Stimulated activated CD8-positive, alpha-beta memory T cell treated with anti-CD3 and anti-CD28 coated beads, Interleukin-7, amount 100 ng/mL, for 4 hours (primary cell): Measurements from ENCODE around the gene TOP3A.

Source experiments
- DNase-seq, 2 donors: peaks; one replicate each; pipeline ENCODE4 v3.0.0-alpha.2; 2020; ENCODE audit warnings: low read depth in 2 of 2

The TOP3A gene

DNA sequence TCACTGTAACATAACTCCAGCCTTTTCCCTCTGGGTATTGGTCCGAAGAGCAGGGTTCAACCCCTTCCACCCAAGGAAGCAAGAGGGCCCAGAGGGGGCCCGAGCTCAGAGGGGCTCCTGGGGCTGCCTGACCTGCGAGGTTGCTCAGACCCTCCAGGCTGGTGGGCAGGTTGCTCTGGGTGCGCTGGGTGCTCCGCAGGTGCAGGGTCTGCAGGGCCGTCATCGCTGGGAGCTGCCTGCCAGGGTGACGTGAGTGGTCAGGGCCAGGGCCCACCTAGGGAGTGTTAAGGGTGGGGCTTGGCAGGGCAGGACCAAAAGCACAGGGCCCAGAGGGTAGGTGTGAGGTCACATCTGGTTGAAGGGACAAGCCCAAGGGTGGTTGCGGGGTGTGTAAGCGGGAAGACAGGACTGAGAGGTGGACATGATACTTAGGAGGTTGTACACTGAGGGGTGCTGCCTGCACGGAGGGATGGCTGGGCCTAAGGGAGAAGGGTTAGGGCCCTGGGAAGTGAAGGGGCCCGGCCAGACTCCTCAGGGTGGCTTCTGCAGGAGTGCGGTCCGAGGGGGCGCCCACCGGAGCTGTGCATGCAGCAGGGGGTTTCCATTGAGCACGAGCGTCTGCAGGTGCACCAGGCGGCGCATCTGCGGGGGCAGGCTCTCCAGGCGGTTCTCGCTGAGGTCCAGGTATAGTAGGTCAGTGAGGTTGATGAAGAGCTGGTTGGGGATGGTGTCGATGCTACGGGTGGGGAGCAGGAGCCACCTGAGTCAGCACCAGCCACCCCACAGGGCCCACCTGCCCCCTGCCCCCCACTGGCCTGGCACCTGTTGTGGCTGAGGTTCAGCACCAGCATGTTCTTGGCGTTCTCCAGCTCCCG, 60.6 kb downstream of the TOP3A start:
- no peak for DNase-seq

- DNase-seq = no peak
Observed at GRCh38 chr17:18253187-18253884, 61.5 kb downstream of the TOP3A start.

GRCh38 chr17:18252160-18252559, 62.6 kb downstream of the TOP3A start:
- DNase-seq = no peak

DNA sequence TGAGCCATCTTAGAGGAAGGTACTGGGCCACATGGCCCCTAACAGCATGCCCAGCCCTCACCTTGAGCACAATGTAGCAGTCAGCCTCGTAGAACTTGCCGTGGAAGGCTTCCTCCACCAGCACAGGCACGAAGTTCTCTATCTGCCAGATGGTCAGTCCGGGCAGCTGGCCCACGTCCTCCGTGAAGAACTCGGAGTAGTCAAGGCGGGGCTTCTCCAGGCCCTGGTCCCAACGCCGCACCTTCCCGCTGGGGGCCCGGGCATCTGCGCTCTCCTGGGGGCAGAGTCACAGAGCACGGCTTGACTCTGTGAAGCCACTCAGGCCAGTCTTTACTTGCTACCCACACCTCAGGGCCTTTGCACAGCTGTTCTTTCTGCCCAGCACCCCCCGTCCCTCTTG, 63.6 kb downstream of the TOP3A start:
- no peak for DNase-seq

DNA sequence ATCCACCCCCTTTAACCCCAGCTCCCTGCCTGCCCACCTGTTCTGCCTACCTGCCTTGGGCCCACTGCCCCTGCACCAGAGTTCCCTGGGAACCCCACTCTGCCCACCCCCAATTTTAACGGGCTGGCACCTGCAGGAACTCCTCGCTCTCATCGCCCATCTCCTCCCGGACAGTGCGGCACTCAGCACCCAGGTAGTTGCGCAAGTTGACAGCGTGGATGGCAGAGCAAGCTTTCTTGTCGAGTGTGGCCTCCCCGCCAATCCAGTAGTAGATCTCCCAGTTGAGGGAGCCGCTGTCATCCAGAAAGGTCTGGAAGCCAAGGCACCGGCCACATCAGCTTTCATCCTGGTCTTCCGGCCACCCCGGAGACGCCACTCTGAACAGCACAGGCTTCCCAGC, 64.1 kb downstream of the TOP3A start:
- no peak for DNase-seq

- DNase-seq = no peak
Observed at GRCh38 chr17:18250259-18250658, 64.5 kb downstream of the TOP3A start.

DNA sequence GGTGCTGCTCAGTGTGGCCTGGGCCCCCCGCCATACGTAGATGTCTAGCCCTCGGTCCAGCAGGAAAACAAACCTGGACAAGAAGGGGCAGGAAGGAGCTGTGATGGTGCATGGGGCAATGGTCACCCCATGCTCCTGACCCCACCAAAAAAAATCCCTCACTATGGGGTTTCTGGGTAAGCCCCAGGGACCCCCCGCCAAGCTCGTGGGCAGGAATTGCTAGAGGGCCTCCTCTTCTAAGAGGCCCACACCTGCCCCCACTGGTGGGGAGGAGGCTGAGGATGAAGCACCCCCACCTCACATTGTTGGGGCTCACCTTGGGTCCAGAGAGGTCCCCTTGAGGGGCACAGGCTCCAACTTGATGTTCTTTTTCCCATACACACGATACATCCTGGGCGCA, 66.0 kb downstream of the TOP3A start:
- no peak for DNase-seq

- peak; percentile 23 to 50 for DNase-seq
Observed at GRCh38 chr17:18248300-18248731, 66.5 kb downstream of the TOP3A start.

GRCh38 chr17:18247613-18248001, 67.2 kb downstream of the TOP3A start:
- DNase-seq = no peak

DNA sequence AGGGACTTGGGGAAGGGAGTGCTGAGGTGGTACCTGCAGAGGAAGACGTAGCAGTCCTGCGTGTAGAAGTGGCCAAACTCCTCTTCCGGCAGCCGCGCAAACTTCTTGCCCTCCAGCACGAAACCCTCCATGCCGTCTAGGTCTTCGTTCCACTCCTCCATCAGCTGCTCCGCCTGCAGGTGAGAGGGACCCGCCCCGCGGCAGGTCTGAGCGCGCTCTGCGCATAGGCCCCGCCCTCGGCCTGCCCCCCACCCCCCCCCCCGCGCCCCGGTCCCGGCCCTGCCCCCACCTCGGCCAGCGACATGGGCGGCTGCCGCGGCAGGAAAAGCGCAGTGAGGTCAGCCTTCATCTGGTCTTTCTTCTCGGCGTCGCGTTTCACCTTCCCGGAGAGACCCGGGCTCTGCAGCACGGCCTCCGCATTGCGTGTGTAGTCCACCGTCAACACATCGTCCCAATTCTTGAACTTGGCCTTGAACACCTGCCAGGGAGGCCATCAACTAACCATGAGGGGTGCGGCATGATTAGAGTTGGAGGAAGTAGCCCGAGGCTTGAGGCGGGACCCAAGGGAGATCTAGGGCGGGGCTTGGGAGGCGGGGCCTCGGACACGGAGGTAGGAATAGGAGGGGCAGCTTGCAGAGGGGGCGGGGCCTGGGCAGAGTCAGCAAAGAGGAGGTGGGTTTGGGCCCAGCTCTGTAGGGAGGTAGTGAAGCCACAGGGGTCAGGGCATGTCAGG, 67.7 kb downstream of the TOP3A start:
- DNase-seq = no peak

GRCh38 chr17:18246109-18246725, 68.6 kb downstream of the TOP3A start:
- DNase-seq = no peak

DNA sequence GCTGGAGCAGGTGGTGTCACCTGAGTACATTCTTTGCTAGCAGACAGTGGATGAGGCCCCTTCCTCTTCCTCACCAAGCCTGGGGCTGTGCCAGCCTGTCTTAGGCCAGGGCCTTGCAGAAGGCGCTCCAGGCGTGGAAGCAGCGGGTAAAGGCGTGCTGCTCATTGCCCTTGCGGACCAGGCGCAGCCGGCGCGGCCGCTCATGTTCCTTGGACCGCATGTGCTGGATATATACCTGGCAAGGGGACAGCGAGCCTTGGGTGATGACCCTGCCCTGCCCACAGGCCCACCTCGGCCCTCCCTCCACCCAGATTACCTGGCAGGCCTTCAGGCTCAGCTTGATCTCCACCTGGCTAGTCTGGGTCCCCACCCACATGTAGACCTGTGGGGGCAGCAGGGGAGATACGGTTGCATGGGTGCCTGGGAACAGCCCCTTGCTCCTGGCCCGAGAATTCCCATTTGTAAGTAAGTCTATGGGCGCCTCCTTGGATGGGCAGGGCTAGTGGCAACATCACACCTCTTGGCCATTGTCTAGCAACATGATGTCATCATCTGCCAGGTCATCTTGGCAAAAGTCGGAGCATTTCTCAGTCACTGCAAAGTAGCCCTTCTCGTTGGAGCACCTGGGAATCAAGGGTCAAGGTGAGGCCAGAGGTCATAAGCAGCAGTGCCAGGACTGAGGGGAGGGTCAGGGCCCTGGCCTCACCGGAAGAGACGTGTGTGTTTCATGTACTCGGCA, 69.6 kb downstream of the TOP3A start:
- no peak for DNase-seq

DNA sequence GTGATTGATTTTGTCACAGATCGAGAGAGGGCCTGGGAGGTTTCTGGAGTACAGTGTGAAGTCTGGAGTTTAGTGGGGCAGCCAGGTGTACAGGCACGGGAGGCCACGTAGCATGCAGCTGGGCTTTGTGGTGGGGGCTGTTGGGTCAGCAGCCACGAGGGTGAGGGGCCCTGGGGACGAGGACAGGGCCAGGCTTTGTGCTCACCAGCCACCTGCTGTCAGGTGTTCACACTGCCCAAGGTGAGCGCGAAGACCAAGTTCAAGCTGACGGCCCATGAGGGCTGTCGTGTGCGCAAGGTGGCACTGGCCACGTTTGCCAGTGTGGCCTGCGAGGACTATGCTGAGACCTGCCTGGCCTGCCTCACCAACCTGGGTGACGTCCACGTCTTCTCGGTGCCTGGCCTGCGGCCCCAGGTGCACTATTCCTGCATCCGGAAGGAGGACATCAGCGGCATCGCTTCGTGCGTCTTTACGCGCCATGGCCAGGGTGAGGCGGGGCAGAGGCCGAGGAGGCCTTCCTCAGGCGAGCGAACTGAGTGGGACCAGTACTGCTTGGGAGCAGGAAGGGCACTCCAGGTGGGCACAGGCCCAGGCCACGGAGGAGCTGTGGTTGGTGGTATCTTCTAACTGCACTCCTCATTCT, 73.4 kb downstream of the TOP3A start:
- DNase-seq = no peak

- DNase-seq = no peak
Observed at GRCh38 chr17:18240449-18240848, 74.3 kb downstream of the TOP3A start.

DNA sequence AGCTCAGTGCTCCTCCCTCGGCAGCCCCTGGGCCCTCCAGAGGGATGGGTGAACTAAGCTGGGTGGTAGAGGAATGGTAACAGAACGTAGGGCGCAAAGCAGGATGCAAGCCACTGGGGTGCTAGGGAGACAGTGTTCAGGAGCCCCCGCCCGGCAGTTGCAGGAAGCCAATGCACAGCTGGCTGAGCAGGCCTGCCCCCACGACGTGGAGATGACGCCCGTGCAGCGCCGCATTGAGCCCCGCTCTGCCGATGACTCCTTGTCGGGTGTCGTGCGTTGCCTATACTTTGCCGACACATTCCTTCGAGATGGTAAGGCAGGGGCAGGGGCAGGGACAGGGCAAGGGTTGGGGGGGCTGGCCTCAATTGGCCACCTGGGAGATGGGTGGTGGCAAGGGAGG, 76.5 kb downstream of the TOP3A start:
- DNase-seq = no peak

DNA sequence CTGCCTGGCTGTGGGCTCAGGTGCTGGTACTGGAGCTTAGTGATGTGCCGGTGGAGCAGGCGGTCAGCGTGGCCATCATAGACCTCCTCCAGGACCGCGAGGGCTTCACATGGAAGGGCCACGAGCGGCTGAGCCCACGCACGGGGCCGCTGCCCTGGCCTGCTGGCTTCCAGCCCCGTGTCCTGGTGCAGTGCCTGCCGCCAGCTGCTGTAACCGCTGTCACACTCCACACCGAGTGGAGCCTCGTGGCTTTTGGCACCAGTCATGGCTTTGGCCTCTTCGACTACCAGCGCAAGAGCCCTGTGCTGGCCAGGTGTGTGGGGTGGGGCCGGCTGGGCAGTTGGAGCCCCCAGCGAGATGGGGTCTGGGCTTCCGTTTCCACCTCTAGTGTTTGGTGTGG, 77.3 kb downstream of the TOP3A start:
- DNase-seq = no peak

GRCh38 chr17:18236494-18236893, 78.3 kb downstream of the TOP3A start:
- DNase-seq = no peak

GRCh38 chr17:18235743-18236256, 79.0 kb downstream of the TOP3A start:
- peak in 1 of 2 donors; percentile 8 for DNase-seq

- DNase-seq = no peak
Observed at GRCh38 chr17:18234853-18235380, 79.9 kb downstream of the TOP3A start.

GRCh38 chr17:18233803-18234518, 80.8 kb downstream of the TOP3A start:
- DNase-seq = no peak
